Measurements from ENCODE around the gene PHF21A.

DNA sequence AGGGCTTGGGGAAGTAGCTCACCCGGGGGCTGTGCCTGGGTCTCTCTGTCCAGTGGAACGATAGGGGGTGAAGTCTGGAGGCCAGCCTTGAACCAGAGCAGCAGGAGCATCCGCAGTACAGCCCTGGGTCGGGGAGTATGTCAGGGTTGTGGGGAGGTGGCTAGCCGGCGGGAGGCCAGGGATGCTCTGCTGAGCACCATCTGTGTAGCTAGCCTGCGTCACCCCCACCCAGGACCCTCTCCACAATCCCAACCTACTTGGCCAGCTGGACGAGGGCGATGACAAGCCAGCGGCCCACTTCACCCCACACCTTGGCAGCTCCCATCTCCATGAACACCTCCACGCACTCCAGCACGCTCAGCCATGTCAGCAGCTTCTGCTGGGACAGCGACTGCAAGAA lies 205.8 kb downstream of the PHF21A start:
- TF ChIP-seq ZNF274 (IDR thresholded peaks at IDR 0.05; ENCODE audit: borderline replicate concordance, extremely low read depth, low read length) (no peak), POLR2A (IDR thresholded peaks at IDR 0.05; ENCODE audit: control extremely low read depth in 1 of 2, low read depth in 2 of 2, low read length in 2 of 2) (no peak), FOSL1 (IDR thresholded peaks at IDR 0.05; ENCODE audit: insufficient read depth, low read depth, low read length) (no peak), BRCA1 (IDR thresholded peaks at IDR 0.05; ENCODE audit: low read depth, low read length) (no peak), CEBPB (IDR thresholded peaks at IDR 0.05; ENCODE audit: low read depth, low read length) (no peak), JUN (IDR thresholded peaks at IDR 0.05; ENCODE audit: low read depth, low read length) (no peak), TCF12 (IDR thresholded peaks at IDR 0.05; ENCODE audit: low read depth, low read length) (no peak), YY1 (IDR thresholded peaks at IDR 0.05; ENCODE audit: low read depth, low read length) (no peak), CHD1 (IDR thresholded peaks at IDR 0.05; ENCODE audit: low read depth, low read length) (no peak)
- TF ChIP-seq, protein P1, sequence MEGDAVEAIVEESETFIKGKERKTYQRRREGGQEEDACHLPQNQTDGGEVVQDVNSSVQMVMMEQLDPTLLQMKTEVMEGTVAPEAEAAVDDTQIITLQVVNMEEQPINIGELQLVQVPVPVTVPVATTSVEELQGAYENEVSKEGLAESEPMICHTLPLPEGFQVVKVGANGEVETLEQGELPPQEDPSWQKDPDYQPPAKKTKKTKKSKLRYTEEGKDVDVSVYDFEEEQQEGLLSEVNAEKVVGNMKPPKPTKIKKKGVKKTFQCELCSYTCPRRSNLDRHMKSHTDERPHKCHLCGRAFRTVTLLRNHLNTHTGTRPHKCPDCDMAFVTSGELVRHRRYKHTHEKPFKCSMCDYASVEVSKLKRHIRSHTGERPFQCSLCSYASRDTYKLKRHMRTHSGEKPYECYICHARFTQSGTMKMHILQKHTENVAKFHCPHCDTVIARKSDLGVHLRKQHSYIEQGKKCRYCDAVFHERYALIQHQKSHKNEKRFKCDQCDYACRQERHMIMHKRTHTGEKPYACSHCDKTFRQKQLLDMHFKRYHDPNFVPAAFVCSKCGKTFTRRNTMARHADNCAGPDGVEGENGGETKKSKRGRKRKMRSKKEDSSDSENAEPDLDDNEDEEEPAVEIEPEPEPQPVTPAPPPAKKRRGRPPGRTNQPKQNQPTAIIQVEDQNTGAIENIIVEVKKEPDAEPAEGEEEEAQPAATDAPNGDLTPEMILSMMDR (IDR thresholded peaks at IDR 0.05; ENCODE audit: control extremely low read depth in 1 of 3, insufficient read depth in 1 of 3, low read depth in 1 of 3, low read length in 3 of 3), result no peak
